GM12878 (cell line): ENCODE results near the gene CDYL2. TPM values are rescaled to one million over a fixed set of nuclear protein-coding genes. Genes with fewer than 3 reads are reported as not detected.

Experiments
- ATAC-seq: fragments of 200-7000 bp; cut with Tn5 transposase; 3 replicates; pipeline ENCODE4 v1.9.1; 2020; ENCODE audit warnings: mild to moderate bottlenecking, moderate library complexity
- BruUV-seq: library from RNA; stranded (reverse); fragments of 400-500 nt; replicated peaks from 2 replicates; lab custom pipeline; 2021; lab: Mats Ljungman, UMichigan
- CTCF ChIA-PET: fragments of 300-600 bp; sonication (Branson Sonifier 250); formaldehyde crosslinking; extraction: SDS; loops from one replicate; lab custom pipeline; 2021; ENCODE audit warnings: inconsistent platforms; lab: Yijun Ruan, JAX
- POLR2A ChIA-PET: fragments of 350-600 bp; formaldehyde crosslinking; extraction: SDS; loops from one replicate; lab custom pipeline; 2021; ENCODE audit warnings: inconsistent platforms; lab: Charles Lee
- RAD21 ChIA-PET: fragments of 300-600 bp; sonication (Branson Sonifier 250); formaldehyde crosslinking; loops from one replicate; lab custom pipeline; 2023; ENCODE audit warnings: antibody characterized with exemption; ENCODE audit not compliant: unreplicated experiment; lab: Charles Lee
- SMC1A ChIA-PET: fragments of 300-600 bp; sonication (Branson Sonifier 250); formaldehyde crosslinking; loops from one replicate; lab custom pipeline; 2023; ENCODE audit not compliant: unreplicated experiment, uncharacterized antibody; lab: Charles Lee
- DNase-seq: peaks from one replicate; pipeline ENCODE4 v3.0.0-alpha.2; 2011; ENCODE audit warnings: low read depth, low spot score
- FAIRE-seq: peaks from 3 replicates; lab custom pipeline; 2011; peaks lifted over from hg19 to GRCh38; lab: Jason Lieb, UNC
- H2AFZ ChIP-seq: 2 replicates; pipeline ENCODE4 v1.6.0; 2011; ENCODE audit warnings: low read depth, low read length, control low read depth; ENCODE audit not compliant: control insufficient read depth
- H3K27ac ChIP-seq: 2 replicates; pipeline ENCODE4 v1.5.1; 2011; ENCODE audit warnings: control low read depth; ENCODE audit not compliant: control insufficient read depth, insufficient read depth
- H3K27me3 ChIP-seq, 2 experiments: replicated peaks in 1 of 2; 2 replicates each; pipeline versions ENCODE4 v1.6.0 to v1.6.1; 2011; ENCODE audit warnings: low read length in 1 of 2; ENCODE audit not compliant: control insufficient read depth in 2 of 2, insufficient read depth in 2 of 2
- H3K36me3 ChIP-seq, 2 experiments: 2 replicates each; pipeline ENCODE4 v1.5.1; 2011; ENCODE audit warnings: low read length in 1 of 2; ENCODE audit not compliant: control insufficient read depth in 2 of 2, insufficient read depth in 2 of 2
- H3K4me1 ChIP-seq: 2 replicates; pipeline ENCODE4 v1.6.1; 2011; ENCODE audit warnings: mild to moderate bottlenecking, low read length, moderate library complexity, mixed read lengths; ENCODE audit not compliant: control insufficient read depth, insufficient read depth
- H3K4me2 ChIP-seq: 2 replicates; pipeline ENCODE4 v1.6.0; 2011; ENCODE audit warnings: control low read depth; ENCODE audit not compliant: control insufficient read depth, insufficient read depth
- H3K4me3 ChIP-seq: fragments of 200-600 bp; sonication (generic); 2 replicates; pipeline ENCODE4 v1.5.1; 2016
- H3K79me2 ChIP-seq: 2 replicates; pipeline ENCODE4 v1.6.0; 2011; ENCODE audit warnings: low read length; ENCODE audit not compliant: control insufficient read depth, insufficient read depth
- H3K9ac ChIP-seq: 2 replicates; pipeline ENCODE4 v1.8.0; 2011; ENCODE audit warnings: low read length, control low read depth, mixed read lengths; ENCODE audit not compliant: control insufficient read depth, insufficient read depth
- H3K9me3 ChIP-seq: replicated peaks from 3 replicates; pipeline ENCODE4 v1.5.1; 2011; ENCODE audit warnings: mild to moderate bottlenecking, low read length; ENCODE audit not compliant: control insufficient read depth, insufficient read depth
- H4K20me1 ChIP-seq: 2 replicates; pipeline ENCODE4 v1.6.0; 2011; ENCODE audit not compliant: control insufficient read depth, insufficient read depth
- CBFB ChIP-seq: IDR thresholded peaks from 2 replicates; pipeline ENCODE4 v1.6.1; 2016; ENCODE audit warnings: antibody characterized with exemption, low read depth
- CREB1 ChIP-seq: IDR thresholded peaks from 2 replicates; pipeline ENCODE4 v1.6.1; 2012; ENCODE audit warnings: low read depth, mild to moderate bottlenecking, inconsistent platforms
- CTCF ChIP-seq, 3 experiments: IDR thresholded peaks in 2 of 3; conservative IDR thresholded peaks in 1 of 3; 2 replicates each; pipeline ENCODE4 v1.5.1; 2011; ENCODE audit warnings: low read depth in 3 of 3, low read length in 3 of 3, mild to moderate bottlenecking in 3 of 3, control low read depth in 2 of 3, moderate library complexity in 2 of 3, inconsistent platforms in 1 of 3, mixed read lengths in 1 of 3; ENCODE audit not compliant: control insufficient read depth in 2 of 3, insufficient read depth in 1 of 3; ENCODE audit errors: extremely low read depth in 1 of 3
- DPF2 ChIP-seq: fragments of 450-650 bp; IDR thresholded peaks from 2 replicates; pipeline ENCODE4 v1.6.1; 2017; ENCODE audit warnings: mild to moderate bottlenecking
- EGR1 ChIP-seq, 2 experiments: IDR thresholded peaks; 1 replicate in 1 of 2; 2 replicates in 1 of 2; pipeline ENCODE4 v1.6.1; 2011 to 2012; ENCODE audit warnings: low read depth in 2 of 2, low read length in 2 of 2, borderline replicate concordance in 1 of 2, mild to moderate bottlenecking in 1 of 2, moderate library complexity in 1 of 2
- EP300 ChIP-seq, 2 experiments: fragments of 150-350 bp in 1 of 2; IDR thresholded peaks; 2 replicates each; pipeline ENCODE4 v1.6.1; 2011 to 2012; ENCODE audit warnings: low read depth in 2 of 2, low read length in 2 of 2, borderline replicate concordance in 1 of 2, improper control_type of control experiment in 1 of 2, inconsistent platforms in 1 of 2; ENCODE audit not compliant: control insufficient read depth in 1 of 2
- MTA2 ChIP-seq: fragments of 450-650 bp; IDR thresholded peaks from 2 replicates; pipeline ENCODE4 v1.6.1; 2016; ENCODE audit warnings: low read depth, mild to moderate bottlenecking, moderate library complexity
- PKNOX1 ChIP-seq: fragments of 450-650 bp; IDR thresholded peaks from 2 replicates; pipeline ENCODE4 v1.6.1; 2016; ENCODE audit warnings: mild to moderate bottlenecking
- POLR2A ChIP-seq: IDR thresholded peaks from 2 replicates; pipeline ENCODE4 v1.6.1; 2011; ENCODE audit warnings: low read depth, mild to moderate bottlenecking, low read length
- RAD21 ChIP-seq: IDR thresholded peaks from 2 replicates; pipeline ENCODE4 v1.6.1; 2011; ENCODE audit warnings: mild to moderate bottlenecking, low read depth, low read length, moderate library complexity; ENCODE audit not compliant: insufficient read depth
- RUNX3 ChIP-seq: IDR thresholded peaks from 2 replicates; pipeline ENCODE4 v1.6.1; 2012; ENCODE audit warnings: low read length, inconsistent platforms
- SMAD1 ChIP-seq: fragments of 450-650 bp; IDR thresholded peaks from 2 replicates; pipeline ENCODE4 v1.6.1; 2018; ENCODE audit warnings: mild to moderate bottlenecking, low read depth; ENCODE audit not compliant: partially characterized antibody
- WGBS: methylation state at CpG from one replicate; pipeline ENCODE4 v1.1.6; 2016; ENCODE audit warnings: low lambda C conversion rate; ENCODE audit not compliant: insufficient replicate concordance, insufficient coverage; ENCODE audit errors: missing lambda C conversion rate; 5-methylcytosine and 5-hydroxymethylcytosine counted together
- in situ Hi-C: fragments of 300-500 bp; cut with MboI; formaldehyde crosslinking; loops from 9 replicates; pipeline ENCODE4 v1.14.3; 2018; ENCODE audit warnings: mixed read lengths
- intact Hi-C: fragments of 100-400 bp; cut with micrococcal nuclease; formaldehyde crosslinking; loops from one replicate; pipeline ENCODE4 v1.14.2; 2022; ENCODE audit not compliant: unreplicated experiment
- polyA plus RNA-seq, 11 experiments: library from polyadenylated mRNA; depleted of rRNA in 4 of 11; unstranded in 6 of 11; stranded (reverse) in 5 of 11; fragments of >200 nt; fragmentation: Nextera tagmentation in 4 of 11; fragmentation: Illumina TruSeq in 1 of 11; extraction: Ambion mirVana in 4 of 11; extraction: Trizol in 1 of 11; gene quantifications; 1 replicate in 1 of 11; 2 replicates in 10 of 11; pipeline versions ENCODE4 v1.2.1 to v1.2.3, GENCODE V29; 2011 to 2016; ENCODE audit warnings: inconsistent platforms in 2 of 11, missing spikeins in 2 of 11, low read depth in 1 of 11
- total RNA-seq, 4 experiments: library from RNA; depleted of rRNA in 3 of 4; stranded (reverse); fragments of >200 nt in 3 of 4; fragmentation: Illumina TruSeq in 1 of 4; extraction: Trizol in 1 of 4; gene quantifications; 2 replicates each; pipeline versions ENCODE4 v1.2.1 to v1.2.3, GENCODE V29; 2013 to 2021

The CDYL2 gene
- total and polyA plus RNA-seq, 10 of the 15 experiments (the other 5 are each of a cell fraction or from before 2014, with no cell fraction given) = 0.27 to 22.9 (median 3.9) TPM

- FAIRE-seq (no peak), DNase-seq (no peak), ATAC-seq (peak; percentile 52)
- peak overlapping the region; percentile 69; the same call in 1 of the 2 replicates for H3K4me3 ChIP-seq
- RAD21 ChIA-PET = no interaction called here
- peak overlapping the region; percentile 57 for H3K4me2 ChIP-seq
- H3K9me3 ChIP-seq = no peaks in the 10 kb centered on the region; the same call in 2 of the 3 replicates
- under 1% methylated on average over 40 of the region's 80 CpGs for WGBS
- CTCF ChIA-PET = no interaction called here
- no peak overlapping the region for H3K27ac ChIP-seq
- TF ChIP-seq MTA2 (no peak), POLR2A (peak; percentile 68)
- H2AFZ ChIP-seq = peak overlapping the region; percentile 56; the same call in 1 of the 2 replicates
- POLR2A ChIA-PET = no interaction called here
- no TSS peak for BruUV-seq
- H3K4me1 ChIP-seq = no peaks in the 10 kb centered on the region
- no peaks in the 10 kb centered on the region for H4K20me1 ChIP-seq
- H3K9ac ChIP-seq = no peak overlapping the region
- in situ Hi-C loops (no loop called here), intact Hi-C loops (no loop called here)
- no peaks in the 10 kb centered on the region for H3K79me2 ChIP-seq
- H3K36me3 ChIP-seq = no peaks in the 10 kb centered on the region
- H3K27me3 ChIP-seq = peaks cover 0 to 2% of the 10 kb centered on the region in 2 experiments; a peak in 1 of 4 replicates
- SMC1A ChIA-PET = no interaction called here
These were observed 307 bp downstream of the CDYL2 start for GRCh38 chr16:80804056-80804525.

- DNase-seq = no peak
- no peaks in the 10 kb centered on the region for H3K4me1 ChIP-seq
- H3K4me2 ChIP-seq = no peak overlapping the region
- intact Hi-C loops (no loop called here), in situ Hi-C loops (no loop called here)
- peak overlapping the region; percentile 27; the same call in 1 of the 2 replicates for H3K4me3 ChIP-seq
- SMC1A ChIA-PET = no interaction called here
- no peak overlapping the region for H3K9ac ChIP-seq
- no peaks in the 10 kb centered on the region for H3K36me3 ChIP-seq
- no peaks in the 10 kb centered on the region for H4K20me1 ChIP-seq
- no peak for FAIRE-seq
- H2AFZ ChIP-seq = no peak overlapping the region
- H3K27ac ChIP-seq = no peak overlapping the region
- no peaks in the 10 kb centered on the region; the same call in 2 of the 3 replicates for H3K9me3 ChIP-seq
- CTCF ChIA-PET = no interaction called here
- BruUV-seq = no TSS peak
- POLR2A ChIA-PET = no interaction called here
- peaks cover 0 to 2% of the 10 kb centered on the region in 2 experiments; a peak in 1 of 4 replicates for H3K27me3 ChIP-seq
- 0 out of 3 replicates have a peak, but pooled peaks have one; percentile 38 for ATAC-seq
- WGBS = 6% methylated on average over 15 of the region's 87 CpGs
- no peaks in the 10 kb centered on the region for H3K79me2 ChIP-seq
- RAD21 ChIA-PET = no interaction called here
- TF ChIP-seq CTCF (IDR thresholded peaks at IDR 0.05 in 2 of 3, conservative IDR thresholded peaks at IDR 0.05 in 1 of 3; ENCODE audit: control insufficient read depth in 2 of 3, extremely low read depth in 1 of 3, insufficient read depth in 1 of 3, low read depth in 3 of 3, low read length in 3 of 3) (peak in 2 of 3 experiments; percentile 39 to 55; a peak in 4 of 6 replicates), CREB1 (no peak), RAD21 (peak; percentile 59), EP300 (IDR thresholded peaks at IDR 0.05; ENCODE audit: borderline replicate concordance in 1 of 2, control insufficient read depth in 1 of 2, low read depth in 2 of 2, low read length in 2 of 2) (no peak), RUNX3 (peak; percentile 33; the same call in 1 of the 2 replicates), PKNOX1 (no peak), CBFB (no peak), SMAD1 (no peak), EGR1 (IDR thresholded peaks at IDR 0.05; ENCODE audit: borderline replicate concordance in 1 of 2, low read depth in 2 of 2, low read length in 2 of 2) (peak in 1 of 2 experiments; percentile 83; a peak in 2 of 3 replicates), DPF2 (no peak)
These were observed 901 bp downstream of the CDYL2 start for GRCh38 chr16:80803339-80804055.
